ENCODE results near the gene TRIM31.

Gene TRIM31

DNA sequence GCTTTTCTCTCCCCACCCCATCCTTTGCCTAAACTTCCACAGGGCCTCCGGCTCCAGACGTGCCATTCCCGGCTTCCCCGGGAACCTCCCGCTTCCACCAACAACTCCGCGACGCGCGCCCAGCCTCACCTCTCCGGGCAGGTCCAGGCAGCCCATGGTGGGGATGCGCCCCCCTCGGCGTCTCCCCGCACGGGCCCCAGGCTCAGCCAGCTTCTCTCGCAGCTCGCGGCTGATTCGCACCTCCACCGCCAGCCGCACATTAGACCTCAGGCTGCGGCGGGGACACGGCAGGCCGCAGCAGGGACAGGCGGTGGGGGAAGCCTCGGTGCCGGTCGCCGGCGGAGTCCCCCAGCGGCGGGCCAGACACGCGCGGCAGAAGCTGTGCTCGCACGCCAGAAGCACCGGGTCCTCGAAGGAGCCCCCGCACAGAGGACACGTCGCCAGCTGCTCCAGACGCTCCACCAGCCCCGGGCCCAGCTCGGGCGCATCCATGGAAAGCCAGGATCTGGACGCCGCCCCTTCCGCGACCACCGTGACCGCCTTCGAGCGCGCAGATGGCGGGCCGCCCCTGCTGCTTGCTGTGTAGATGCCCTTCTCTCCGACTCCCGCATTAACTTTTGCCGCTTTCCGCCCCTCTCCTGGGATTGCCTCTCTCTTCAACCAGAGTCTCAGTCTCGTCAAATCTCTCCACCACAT is 37.6 kb downstream of the TRIM31 start, which contains the start of gene RNF39:
TSS of gene RNF39 (minus strand) at position 676 of the 696 bp plus-strand sequence. CDS start at position 492, 184 bp downstream.
- TF ChIP-seq, protein P1, sequence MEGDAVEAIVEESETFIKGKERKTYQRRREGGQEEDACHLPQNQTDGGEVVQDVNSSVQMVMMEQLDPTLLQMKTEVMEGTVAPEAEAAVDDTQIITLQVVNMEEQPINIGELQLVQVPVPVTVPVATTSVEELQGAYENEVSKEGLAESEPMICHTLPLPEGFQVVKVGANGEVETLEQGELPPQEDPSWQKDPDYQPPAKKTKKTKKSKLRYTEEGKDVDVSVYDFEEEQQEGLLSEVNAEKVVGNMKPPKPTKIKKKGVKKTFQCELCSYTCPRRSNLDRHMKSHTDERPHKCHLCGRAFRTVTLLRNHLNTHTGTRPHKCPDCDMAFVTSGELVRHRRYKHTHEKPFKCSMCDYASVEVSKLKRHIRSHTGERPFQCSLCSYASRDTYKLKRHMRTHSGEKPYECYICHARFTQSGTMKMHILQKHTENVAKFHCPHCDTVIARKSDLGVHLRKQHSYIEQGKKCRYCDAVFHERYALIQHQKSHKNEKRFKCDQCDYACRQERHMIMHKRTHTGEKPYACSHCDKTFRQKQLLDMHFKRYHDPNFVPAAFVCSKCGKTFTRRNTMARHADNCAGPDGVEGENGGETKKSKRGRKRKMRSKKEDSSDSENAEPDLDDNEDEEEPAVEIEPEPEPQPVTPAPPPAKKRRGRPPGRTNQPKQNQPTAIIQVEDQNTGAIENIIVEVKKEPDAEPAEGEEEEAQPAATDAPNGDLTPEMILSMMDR (IDR thresholded peaks at IDR 0.05) = no peak

DNA sequence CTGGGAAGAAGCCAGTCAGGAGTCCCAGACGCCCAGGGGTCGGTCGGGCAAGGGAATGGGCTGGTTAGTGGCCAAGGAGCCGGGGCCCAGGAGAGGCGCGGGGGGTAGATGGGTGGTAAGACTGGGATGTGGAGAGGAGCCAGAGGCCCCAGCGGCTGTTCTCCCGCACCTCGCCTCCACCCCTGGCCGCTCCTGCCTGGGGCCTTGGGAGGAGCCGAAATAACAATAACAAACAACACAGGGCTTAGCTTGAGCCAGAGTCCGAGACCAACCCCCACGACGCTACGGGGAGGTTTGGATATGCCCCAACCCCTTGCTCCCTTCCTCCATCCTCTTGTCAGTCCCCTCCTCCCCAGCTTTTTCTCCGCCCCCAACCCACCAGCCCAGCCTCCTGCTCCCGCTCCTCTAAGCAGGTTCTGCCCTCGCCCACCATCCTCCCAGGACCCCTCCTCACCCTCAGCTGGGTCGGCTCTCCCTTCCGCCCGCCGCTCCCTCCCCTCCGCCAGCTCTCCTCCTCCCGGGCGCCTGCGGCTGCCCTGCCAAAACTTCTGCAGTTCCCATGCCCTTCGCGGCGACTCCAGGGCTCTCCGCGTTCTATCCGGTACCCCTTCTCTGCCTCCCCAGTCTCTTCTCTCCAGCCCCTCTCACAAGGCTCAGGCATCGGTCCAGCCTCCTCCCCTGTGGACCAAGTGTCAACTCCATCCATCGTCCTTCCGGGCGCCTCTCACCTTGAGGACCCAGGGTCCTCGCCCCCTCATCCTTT is 38.4 kb downstream of the TRIM31 start:
- TF ChIP-seq, protein P1 (IDR thresholded peaks at IDR 0.05) = no peak

DNA sequence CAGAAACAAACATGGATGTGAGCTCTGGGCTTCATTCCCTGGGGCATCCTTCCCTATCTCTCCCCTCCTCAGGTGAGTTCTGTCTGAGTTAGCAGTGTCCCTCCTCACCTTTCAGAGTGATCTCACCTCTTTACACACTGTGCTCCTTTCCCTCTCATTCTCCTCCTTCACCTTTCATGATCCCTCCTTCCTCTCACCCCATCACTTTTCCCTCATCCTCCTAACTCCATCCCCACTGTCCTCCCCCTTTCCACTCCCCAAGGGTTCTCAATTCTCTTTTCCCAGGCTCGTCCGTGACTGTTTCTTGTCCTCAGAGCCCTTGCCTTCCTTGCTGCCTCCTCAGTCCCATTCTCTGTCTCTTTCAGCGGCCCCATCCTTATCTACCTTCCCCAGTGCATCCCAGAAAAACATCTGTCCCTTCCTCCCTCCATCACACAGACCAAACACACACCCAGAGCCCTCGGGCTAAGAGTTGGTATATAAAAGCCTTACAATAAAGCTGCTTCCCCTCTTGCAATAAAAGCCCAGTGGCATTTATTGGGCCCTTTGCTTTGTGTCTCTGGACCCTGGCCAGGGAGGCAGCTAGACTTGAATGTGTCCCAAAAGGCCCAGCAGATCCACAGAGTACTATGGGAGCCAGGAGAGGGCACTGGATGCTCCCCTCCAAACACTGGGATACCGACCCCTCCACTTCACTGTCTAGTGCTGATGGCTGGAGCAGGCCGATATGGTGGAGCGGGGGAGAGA is 39.2 kb downstream of the TRIM31 start:
- TF ChIP-seq, protein P1 (IDR thresholded peaks at IDR 0.05) = no peak

DNA sequence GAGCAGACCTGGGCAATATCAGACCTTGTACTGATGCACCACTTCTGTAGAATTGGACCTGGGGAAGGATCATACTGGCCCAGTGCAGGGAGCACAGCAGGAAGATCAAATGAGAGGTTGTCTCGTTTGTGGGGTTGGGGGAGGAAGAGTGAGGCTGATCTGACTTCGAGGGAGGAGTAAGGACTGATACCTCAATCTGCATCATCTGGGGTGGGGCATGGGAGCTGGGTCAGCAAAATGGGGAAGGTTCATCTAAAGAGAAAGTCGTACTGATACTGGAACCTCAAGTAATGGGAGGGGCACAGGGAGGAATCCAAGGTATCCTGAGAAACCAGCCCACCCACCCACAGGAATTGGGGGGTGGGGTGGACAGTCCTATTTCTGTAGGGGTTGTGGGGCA is 41.0 kb downstream of the TRIM31 start:
- TF ChIP-seq, protein P1 (IDR thresholded peaks at IDR 0.05) = no peak

DNA sequence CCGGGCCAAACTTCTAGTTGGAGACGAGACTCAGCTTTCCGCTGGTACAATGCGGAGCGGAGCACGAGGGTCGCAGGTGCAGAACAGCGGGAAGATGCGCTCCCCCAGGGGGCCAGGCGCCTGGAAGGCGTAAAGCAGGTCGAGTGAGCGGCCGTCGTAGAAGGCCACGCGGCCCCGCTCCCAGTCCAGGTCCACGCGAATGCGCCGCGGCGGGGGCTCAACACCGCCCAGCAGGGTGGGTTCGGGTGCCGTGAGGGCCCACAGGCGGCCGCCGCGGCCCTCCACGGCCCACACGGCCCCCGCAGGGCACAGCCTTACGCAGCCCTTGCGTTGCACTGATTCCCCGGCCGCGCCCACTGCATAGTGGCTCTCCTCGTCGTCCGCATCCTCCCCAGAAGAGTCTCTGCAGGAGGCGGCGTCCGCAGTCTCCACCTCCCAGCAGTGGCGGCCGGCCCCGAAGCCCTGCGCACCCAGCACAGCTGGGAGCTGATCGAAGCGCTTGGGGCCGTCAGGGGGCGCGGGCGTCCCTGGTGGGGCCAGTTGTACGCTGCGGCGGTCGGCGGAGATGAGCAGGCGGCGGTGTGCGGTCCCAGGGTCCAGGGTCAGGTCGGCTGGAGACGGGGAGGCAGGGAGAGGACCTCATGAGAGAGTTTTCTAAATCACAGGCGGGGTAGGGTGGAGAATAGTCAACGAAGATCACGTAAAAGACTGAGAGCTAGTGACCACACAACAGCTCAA is 41.6 kb downstream of the TRIM31 start:
- TF ChIP-seq, protein P1 (IDR thresholded peaks at IDR 0.05) = no peak

DNA sequence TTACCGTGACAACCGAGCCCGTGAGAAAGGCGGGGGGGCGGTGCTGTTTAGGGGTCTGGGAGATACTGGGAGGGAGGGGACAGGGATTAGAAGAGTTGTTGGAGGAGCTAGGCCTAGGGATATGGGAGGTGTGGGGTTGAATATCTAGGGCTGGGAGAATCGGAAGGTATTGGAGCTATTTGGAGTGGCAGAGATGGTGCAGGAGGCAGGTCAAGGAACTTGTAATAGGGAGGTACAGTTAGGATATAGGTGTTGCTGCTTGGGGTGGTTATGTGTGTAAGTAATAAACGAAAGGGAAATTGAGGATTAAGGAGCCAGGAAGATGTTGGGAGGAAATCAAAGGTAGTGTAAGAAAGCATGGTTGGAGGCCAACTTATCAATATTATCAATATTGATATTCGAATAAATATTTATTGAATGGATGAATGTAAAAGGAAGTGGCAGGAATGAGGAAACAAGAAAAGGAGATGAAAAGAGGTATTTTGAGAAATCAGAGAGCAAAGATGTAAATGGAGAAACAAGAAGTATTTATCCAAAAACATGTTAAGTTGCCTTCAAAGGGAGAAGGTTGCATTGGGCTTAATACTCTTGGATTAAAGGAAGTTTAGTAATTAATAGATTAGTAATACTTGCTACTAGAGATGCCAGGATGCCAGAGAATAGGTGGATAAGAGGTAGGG is 45.3 kb downstream of the TRIM31 start:
- TF ChIP-seq, protein P1 (IDR thresholded peaks at IDR 0.05) = no peak
